SIG-M5 treated with dmso at 0.1 percent for 504 hours (cell line): Measurements from ENCODE around the gene SIX1.

Experiments used
- DNase-seq: peaks from one replicate; lab custom pipeline; 2025; ENCODE audit not compliant: unreplicated experiment; lab: John Stamatoyannopoulos, UW

The SIX1 gene

GRCh38 chr14:60643141-60643462 is 6.2 kb downstream of the SIX1 start:
- DNase-seq, result no peak

GRCh38 chr14:60642270-60643140 is 6.8 kb downstream of the SIX1 start:
- DNase-seq, result no peak

- no peak for DNase-seq
Measured at GRCh38 chr14:60641742-60642269, 7.5 kb downstream of the SIX1 start.

- DNase-seq, result no peak
Measured at GRCh38 chr14:60640859-60641741, 8.2 kb downstream of the SIX1 start.

- no peak for DNase-seq
Measured at GRCh38 chr14:60639674-60640073, 9.6 kb downstream of the SIX1 start.

GRCh38 chr14:60637479-60638315 is 11.6 kb downstream of the SIX1 start:
- DNase-seq, result no peak

GRCh38 chr14:60636879-60637478 is 12.3 kb downstream of the SIX1 start:
- no peak for DNase-seq

- no peak for DNase-seq
Measured at GRCh38 chr14:60634153-60634552, 15.1 kb downstream of the SIX1 start.

- DNase-seq, result no peak
Measured at GRCh38 chr14:60632777-60633176, 16.5 kb downstream of the SIX1 start.

- no peak for DNase-seq
Measured at GRCh38 chr14:60632257-60632656, 17.0 kb downstream of the SIX1 start.

GRCh38 chr14:60631842-60632241 is 17.4 kb downstream of the SIX1 start:
- DNase-seq, result no peak

- no peak for DNase-seq
Measured at GRCh38 chr14:60630129-60630528, 19.1 kb downstream of the SIX1 start.

- DNase-seq, result no peak
Measured at GRCh38 chr14:60628892-60629291, 20.4 kb downstream of the SIX1 start.

- no peak for DNase-seq
Measured at GRCh38 chr14:60622917-60623257, 26.4 kb downstream of the SIX1 start.

GRCh38 chr14:60622210-60622916 is 26.9 kb downstream of the SIX1 start:
- DNase-seq, result no peak

GRCh38 chr14:60621386-60621785 is 27.9 kb downstream of the SIX1 start:
- DNase-seq, result no peak

GRCh38 chr14:60618241-60618640 is 31.0 kb downstream of the SIX1 start:
- no peak for DNase-seq

- no peak for DNase-seq
Measured at GRCh38 chr14:60616461-60616959, 32.8 kb downstream of the SIX1 start.

- no peak for DNase-seq
Measured at GRCh38 chr14:60602291-60602690, 47.0 kb downstream of the SIX1 start.

- DNase-seq, result no peak
Measured at GRCh38 chr14:60599727-60600126, 49.5 kb downstream of the SIX1 start.
